NCI-H345 treated with DMSO at 0.1 percent for 48 hours (cell line): Measurements from ENCODE around the gene NR2F1.

Source experiments
- DNase-seq: peaks from one replicate; lab custom pipeline; 2025; ENCODE audit not compliant: unreplicated experiment; lab: John Stamatoyannopoulos, UW

The NR2F1 gene

GRCh38 chr5:93635991-93636390 lies 53.0 kb downstream of the NR2F1 start:
- DNase-seq: no peak

GRCh38 chr5:93636837-93637236 lies 53.8 kb downstream of the NR2F1 start:
- DNase-seq: no peak

GRCh38 chr5:93637697-93638096 lies 54.7 kb downstream of the NR2F1 start:
- no peak for DNase-seq

GRCh38 chr5:93642526-93642925 lies 59.5 kb downstream of the NR2F1 start:
- no peak for DNase-seq
